Pulmonary artery endothelial cell (primary cell): ENCODE results near the gene HIGD2B. TPM values are rescaled to one million over a fixed set of nuclear protein-coding genes. Genes with fewer than 3 reads are reported as not detected.

Experiments
- total RNA-seq: library from RNA; depleted of rRNA; stranded (reverse); fragments of >200 nt; gene quantifications from 2 replicates; pipeline ENCODE4 v1.2.3, GENCODE V29; 2014

HIGD2B gene
- total RNA-seq, 1 donor from 2014 or later = 0.13 TPM

Other genes starting within 250 kb of the HIGD2B start
- gene ARIH1, start 211.9 kb downstream of the HIGD2B start, total RNA-seq = 46.2 and 57.4 TPM in 2 replicates
- gene GOLGA6B, start 31.5 kb downstream of the HIGD2B start, total RNA-seq = not detected in 2 replicates
- gene BBS4, start within 50 bp of the HIGD2B start, total RNA-seq = 5.4 and 7.7 TPM in 2 replicates
- 48.7 and 58.6 TPM in 2 replicates for gene ADPGK, start 97.6 kb upstream of the HIGD2B start, total RNA-seq